HepG2 (cell line): ENCODE results near the gene NAALAD2. TPM values are rescaled to one million over a fixed set of nuclear protein-coding genes. Genes with fewer than 3 reads are reported as not detected.

Source experiments
- ATAC-seq: fragments of 200-7000 bp; cut with Tn5 transposase; 3 replicates; pipeline ENCODE4 v1.9.1; 2020; ENCODE audit warnings: mild to moderate bottlenecking, moderate library complexity
- BruUV-seq: library from RNA; stranded (reverse); fragments of 400-500 nt; replicated peaks from 2 replicates; lab custom pipeline; 2021; lab: Mats Ljungman, UMichigan
- CTCF ChIA-PET: fragments of 300-600 bp; formaldehyde crosslinking; extraction: SDS; loops from one replicate; lab custom pipeline; 2021; ENCODE audit warnings: low total read pairs, inconsistent platforms, low intra/inter-chr PET ratio; lab: Yijun Ruan, JAX
- POLR2A ChIA-PET: fragments of 350-600 bp; sonication (Branson Sonifier 250); formaldehyde crosslinking; loops from one replicate; lab custom pipeline; 2020; ENCODE audit warnings: antibody characterized with exemption, inconsistent platforms; lab: Yijun Ruan, JAX
- DNase-seq: peaks from one replicate; pipeline ENCODE4 v3.0.0-alpha.2; 2015; ENCODE audit warnings: low spot score
- FAIRE-seq: peaks from 3 replicates; lab custom pipeline; 2011; peaks lifted over from hg19 to GRCh38; lab: Jason Lieb, UNC
- H2AFZ ChIP-seq: one replicate; pipeline ENCODE4 v1.6.1; 2011; ENCODE audit warnings: low read length, inconsistent platforms
- H3K27ac ChIP-seq: fragments of 300-600 bp; 3 replicates; pipeline ENCODE4 v1.8.0; 2011; ENCODE audit warnings: mixed run types, mild to moderate bottlenecking, mixed read lengths, low read length, inconsistent platforms; ENCODE audit not compliant: insufficient read depth; ENCODE audit errors: extremely low read length
- H3K27me3 ChIP-seq, 2 experiments: fragments of 200-600 bp in 1 of 2; 2 replicates in 1 of 2; 3 replicates in 1 of 2; pipeline versions ENCODE4 v1.6.0 to v1.8.0; 2011; ENCODE audit warnings: low read length in 2 of 2, mild to moderate bottlenecking in 2 of 2, moderate library complexity in 2 of 2, inconsistent platforms in 1 of 2; ENCODE audit not compliant: insufficient read depth in 2 of 2, control insufficient read depth in 1 of 2
- H3K36me3 ChIP-seq, 2 experiments: fragments of 200-600 bp in 1 of 2; replicated peaks in 1 of 2; 2 replicates in 1 of 2; 3 replicates in 1 of 2; pipeline versions ENCODE4 v1.5.1 to v1.8.0; 2011; ENCODE audit warnings: low read length in 2 of 2, inconsistent platforms in 1 of 2; ENCODE audit not compliant: insufficient read depth in 2 of 2, control insufficient read depth in 1 of 2
- H3K4me1 ChIP-seq: 2 replicates; pipeline ENCODE4 v1.5.1; 2012; ENCODE audit warnings: low read length, inconsistent platforms; ENCODE audit not compliant: insufficient read depth
- H3K4me2 ChIP-seq: 2 replicates; pipeline ENCODE4 v1.6.0; 2011; ENCODE audit warnings: low read depth, low read length, inconsistent platforms
- H3K4me3 ChIP-seq, 3 experiments: fragments of 200-600 bp in 1 of 3; sonication (generic), shearing (Covaris generic) in 1 of 3; replicated peaks in 1 of 3; 2 replicates each; pipeline ENCODE4 v1.5.1; 2011 to 2016; ENCODE audit warnings: low read length in 3 of 3, inconsistent platforms in 2 of 3, low read depth in 2 of 3, mild to moderate bottlenecking in 2 of 3, control low read depth in 1 of 3, mixed read lengths in 1 of 3; ENCODE audit not compliant: insufficient read depth in 1 of 3
- H3K79me2 ChIP-seq: one replicate; pipeline ENCODE4 v1.6.1; 2011; ENCODE audit warnings: low read length, inconsistent platforms; ENCODE audit not compliant: insufficient read depth
- H3K9ac ChIP-seq: 2 replicates; pipeline ENCODE4 v1.6.0; 2011; ENCODE audit warnings: mild to moderate bottlenecking, low read depth, low read length, inconsistent platforms; ENCODE audit not compliant: insufficient read depth
- H3K9me3 ChIP-seq: 2 replicates; pipeline ENCODE4 v1.5.1; 2012; ENCODE audit warnings: mild to moderate bottlenecking, low read length
- H4K20me1 ChIP-seq: 2 replicates; pipeline ENCODE4 v1.6.0; 2011; ENCODE audit warnings: inconsistent platforms, mild to moderate bottlenecking, low read length, moderate library complexity; ENCODE audit not compliant: insufficient read depth
- ATM ChIP-seq: fragments of 450-650 bp; IDR thresholded peaks from 2 replicates; pipeline ENCODE4 v1.7.1; 2017; ENCODE audit warnings: mild to moderate bottlenecking, borderline replicate concordance
- KLF9 ChIP-seq: IDR thresholded peaks from 2 replicates; pipeline ENCODE4 v1.6.1; 2016; ENCODE audit warnings: low read depth
- MXD1 ChIP-seq: sonication (generic); formaldehyde crosslinking; IDR thresholded peaks from 2 replicates; pipeline ENCODE4 v1.4.0; 2020; ENCODE audit warnings: mild to moderate bottlenecking, missing genetic modification reagents
- RERE ChIP-seq: IDR thresholded peaks from 2 replicates; pipeline ENCODE4 v1.6.1; 2016; ENCODE audit warnings: low read depth, missing genetic modification reagents, missing compliant biosample characterization
- ZBTB8A ChIP-seq: sonication (generic); formaldehyde crosslinking; IDR thresholded peaks from 2 replicates; pipeline ENCODE4 v1.4.0; 2020; ENCODE audit warnings: mild to moderate bottlenecking, low read depth, missing genetic modification reagents, borderline replicate concordance
- ZFP62 ChIP-seq: sonication (generic); formaldehyde crosslinking; IDR thresholded peaks from 2 replicates; pipeline ENCODE4 v1.4.0; 2020; ENCODE audit warnings: missing genetic modification reagents
- ZNF101 ChIP-seq: sonication (generic); formaldehyde crosslinking; IDR thresholded peaks from 2 replicates; pipeline ENCODE4 v1.4.0; 2020; ENCODE audit warnings: mild to moderate bottlenecking, low read depth, missing genetic modification reagents, borderline replicate concordance
- ZNF317 ChIP-seq: sonication (generic); formaldehyde crosslinking; IDR thresholded peaks from 2 replicates; pipeline ENCODE4 v1.5.0; 2020; ENCODE audit warnings: mild to moderate bottlenecking, missing genetic modification reagents
- ZNF562 ChIP-seq: sonication (generic); formaldehyde crosslinking; IDR thresholded peaks from 2 replicates; pipeline ENCODE4 v1.8.0; 2022; ENCODE audit warnings: missing genetic modification reagents, borderline replicate concordance
- ZNF652 ChIP-seq: IDR thresholded peaks from 2 replicates; pipeline ENCODE4 v1.6.1; 2016; ENCODE audit warnings: low read depth, borderline replicate concordance
- ZNF782 ChIP-seq: sonication (generic); formaldehyde crosslinking; IDR thresholded peaks from 2 replicates; pipeline ENCODE4 v1.4.0; 2020; ENCODE audit warnings: missing genetic modification reagents, mild to moderate bottlenecking, borderline replicate concordance
- WGBS: methylation state at CpG from one replicate; pipeline ENCODE4 v1.1.6; 2017; ENCODE audit warnings: low lambda C conversion rate; 5-methylcytosine and 5-hydroxymethylcytosine counted together
- in situ Hi-C: cut with HindIII; loops from 2 replicates; pipeline ENCODE4 v1.10.0; 2017; ENCODE audit warnings: low pct_unique_long_range_greater_than_20kb; ENCODE audit not compliant: extremely low pct_ligation_motif_present
- intact Hi-C: fragments of 100-400 bp; cut with micrococcal nuclease; formaldehyde crosslinking; loops from one replicate; pipeline ENCODE4 v1.10.0; 2022; ENCODE audit not compliant: unreplicated experiment
- polyA plus RNA-seq, 8 experiments: library from polyadenylated mRNA; depleted of rRNA in 3 of 8; stranded (reverse) in 7 of 8; unstranded in 1 of 8; fragments of >200 nt; fragmentation: Illumina TruSeq in 4 of 8; extraction: Trizol in 4 of 8; gene quantifications; 2 replicates each; pipeline versions ENCODE4 v1.2.1 to v1.2.3, GENCODE V29; 2011 to 2016; ENCODE audit warnings: low read depth in 4 of 8, missing spikeins in 1 of 8, mixed read lengths in 1 of 8; ENCODE audit not compliant: insufficient read depth in 1 of 8
- total RNA-seq, 5 experiments: library from RNA; depleted of rRNA; stranded (reverse); fragments of >200 nt; fragmentation: Illumina TruSeq; extraction: Trizol; gene quantifications; 2 replicates each; pipeline ENCODE4 v1.2.3, GENCODE V29; 2016; ENCODE audit warnings: low read depth in 1 of 5

The NAALAD2 gene
- total and polyA plus RNA-seq, 2 of the 13 experiments (the other 11 are each of a cell fraction or from before 2014, with no cell fraction given), result 8.0 to 8.9 TPM

- H3K79me2 ChIP-seq, result no peaks in the 10 kb centered on the region
- H3K27ac ChIP-seq, result no peak overlapping the region
- no peak overlapping the region for H3K4me3 ChIP-seq
- WGBS, result 89% methylated on average over 13 of the region's 13 CpGs
- FAIRE-seq (no peak), DNase-seq (no peak), ATAC-seq (no peak)
- H3K36me3 ChIP-seq, result peaks cover 1 to 20% of the 10 kb centered on the region in 2 experiments
- no peaks in the 10 kb centered on the region for H3K4me1 ChIP-seq
- H3K27me3 ChIP-seq, result no peaks in the 10 kb centered on the region
- BruUV-seq, result no TSS peak
- no peak for TF ChIP-seq ZNF562 (CRISPR knock-in tag)
- no peak for TF ChIP-seq RERE (CRISPR knock-in tag)
- no peak for TF ChIP-seq ZNF652 (CRISPR knock-in tag)
- TF ChIP-seq ATM, result no peak
- TF ChIP-seq ZFP62 (CRISPR knock-in tag), result no peak
- no peak for TF ChIP-seq ZNF101 (CRISPR knock-in tag)
- TF ChIP-seq KLF9, result no peak
- TF ChIP-seq ZBTB8A (CRISPR knock-in tag), result no peak
- TF ChIP-seq ZNF782, result no peak
- no peak for TF ChIP-seq ZNF317 (CRISPR knock-in tag)
- no peak for TF ChIP-seq MXD1 (CRISPR knock-in tag)
- H3K9me3 ChIP-seq, result no peaks in the 10 kb centered on the region
- H3K9ac ChIP-seq, result no peak overlapping the region
- intact Hi-C loops, result no loop called here
- ChIA-PET CTCF (interaction anchor here (1.3 kb wide), 1 partner anchor 82 kb away, joined by 3 read pairs; no protein-coding TSS in a partner anchor), POLR2A (no interaction called here)
- no peak overlapping the region for H2AFZ ChIP-seq
- in situ Hi-C loops, result no loop called here
- no peaks in the 10 kb centered on the region for H4K20me1 ChIP-seq
- no peak overlapping the region for H3K4me2 ChIP-seq
These were observed 69.9 kb downstream of the NAALAD2 start for GRCh38 chr11:90204407-90204806.
